Endodermal cell (in vitro differentiated cells): ENCODE measurements around the gene CLIC6. TPM values are rescaled to one million over a fixed set of nuclear protein-coding genes. Genes with fewer than 3 reads are reported as not detected.

ENCODE experiments used
- DNase-seq: peaks from one replicate; pipeline ENCODE4 v3.0.0-alpha.2; 2017
- H3K27ac ChIP-seq: 2 replicates; pipeline ENCODE4 v1.5.1; 2013; ENCODE audit warnings: mild to moderate bottlenecking, low read depth, low read length, moderate library complexity
- H3K27me3 ChIP-seq: 2 replicates; pipeline ENCODE4 v1.6.1; 2013; ENCODE audit warnings: mild to moderate bottlenecking, low read length, moderate library complexity; ENCODE audit not compliant: insufficient read depth, control insufficient read depth, poor library complexity, severe bottlenecking
- H3K36me3 ChIP-seq: 2 replicates; pipeline ENCODE4 v1.7.0; 2013; ENCODE audit warnings: mild to moderate bottlenecking, low read length, moderate library complexity; ENCODE audit not compliant: control insufficient read depth, insufficient read depth
- H3K4me1 ChIP-seq: one replicate; pipeline ENCODE4 v1.7.0; 2013; ENCODE audit warnings: low read length; ENCODE audit not compliant: control insufficient read depth, insufficient read depth
- H3K4me3 ChIP-seq: 2 replicates; pipeline ENCODE4 v1.5.1; 2013; ENCODE audit warnings: mild to moderate bottlenecking, low read length, moderate library complexity
- H3K9ac ChIP-seq: 2 replicates; pipeline ENCODE4 v1.6.1; 2013; ENCODE audit warnings: mild to moderate bottlenecking, low read length, moderate library complexity; ENCODE audit not compliant: poor library complexity, severe bottlenecking; ENCODE audit errors: extremely low read depth
- H3K9me3 ChIP-seq: 2 replicates; pipeline ENCODE4 v1.6.1; 2013; ENCODE audit warnings: mild to moderate bottlenecking, low read length, moderate library complexity; ENCODE audit not compliant: control insufficient read depth
- H3K27ac Mint-ChIP-seq: 2 replicates; pipeline ENCODE4 v1.8.0; 2020; ENCODE audit warnings: mixed read lengths
- H3K27me3 Mint-ChIP-seq: 2 replicates; pipeline ENCODE4 v1.8.0; 2021; ENCODE audit warnings: mild to moderate bottlenecking, mixed read lengths; ENCODE audit not compliant: insufficient read depth
- H3K36me3 Mint-ChIP-seq: 2 replicates; pipeline ENCODE4 v1.8.0; 2020; ENCODE audit warnings: low read depth, mixed read lengths
- H3K4me1 Mint-ChIP-seq: 2 replicates; pipeline ENCODE4 v1.8.0; 2020; ENCODE audit warnings: mixed read lengths
- H3K4me3 Mint-ChIP-seq: 2 replicates; pipeline ENCODE4 v1.8.0; 2020; ENCODE audit warnings: mild to moderate bottlenecking, moderate library complexity, mixed read lengths
- H3K9me3 Mint-ChIP-seq: 2 replicates; pipeline ENCODE4 v1.8.0; 2020; ENCODE audit warnings: mild to moderate bottlenecking, mixed read lengths
- CTCF ChIP-seq: fragments of 200-600 bp; sonication (generic); conservative IDR thresholded peaks from 2 replicates; pipeline ENCODE4 v1.5.0; 2021; ENCODE audit warnings: antibody characterized with exemption, mild to moderate bottlenecking
- WGBS, 2 experiments: methylation state at CpG; one replicate each; pipeline versions ENCODE4 v1.1.5 to v1.1.7; 2013; ENCODE audit warnings: missing lambda C conversion rate in 2 of 2, mixed read lengths in 1 of 2; ENCODE audit not compliant: insufficient coverage in 1 of 2, insufficient read length in 1 of 2; 5-methylcytosine and 5-hydroxymethylcytosine counted together
- total RNA-seq, 2 donors: library from RNA; stranded (reverse); fragmentation: NEBNext Ultra II Directional in 1 of 2; extraction: Animal tissue kit (Norgen Biotek cat#: 25700) in 1 of 2; gene quantifications; 2 replicates in 1 of 2; 3 replicates in 1 of 2; pipeline ENCODE4 v1.2.1, GENCODE V29; 2021

CLIC6 gene
- total RNA-seq, 2 donors from 2014 or later: 1.7 to 2.4 TPM

GRCh38 chr21:34647555-34647954, 21.2 kb upstream of the CLIC6 start:
- 91% methylated on average over 6 of the region's 6 CpGs; no CpG with 5 or more reads in 1 of the 2 experiments for WGBS, 2 experiments
- Histone ChIP-seq H3K27ac (no peak overlapping the region), H3K4me3 (no peak overlapping the region), H3K9ac (no peak overlapping the region), H3K9me3 (peaks cover 6% of the 10 kb centered on the region), H3K36me3 (no peaks in the 10 kb centered on the region), H3K27me3 (no peaks in the 10 kb centered on the region), H3K4me1 (no peaks in the 10 kb centered on the region)
- Mint-ChIP-seq H3K27ac (no peak overlapping the region), H3K9me3 (peaks cover 14% of the 10 kb centered on the region), H3K4me1 (peaks cover 9% of the 10 kb centered on the region), H3K4me3 (no peak overlapping the region), H3K27me3 (peaks cover 12% of the 10 kb centered on the region), H3K36me3 (no peaks in the 10 kb centered on the region)
- TF ChIP-seq CTCF: no peak
- DNase-seq: no peak

DNA sequence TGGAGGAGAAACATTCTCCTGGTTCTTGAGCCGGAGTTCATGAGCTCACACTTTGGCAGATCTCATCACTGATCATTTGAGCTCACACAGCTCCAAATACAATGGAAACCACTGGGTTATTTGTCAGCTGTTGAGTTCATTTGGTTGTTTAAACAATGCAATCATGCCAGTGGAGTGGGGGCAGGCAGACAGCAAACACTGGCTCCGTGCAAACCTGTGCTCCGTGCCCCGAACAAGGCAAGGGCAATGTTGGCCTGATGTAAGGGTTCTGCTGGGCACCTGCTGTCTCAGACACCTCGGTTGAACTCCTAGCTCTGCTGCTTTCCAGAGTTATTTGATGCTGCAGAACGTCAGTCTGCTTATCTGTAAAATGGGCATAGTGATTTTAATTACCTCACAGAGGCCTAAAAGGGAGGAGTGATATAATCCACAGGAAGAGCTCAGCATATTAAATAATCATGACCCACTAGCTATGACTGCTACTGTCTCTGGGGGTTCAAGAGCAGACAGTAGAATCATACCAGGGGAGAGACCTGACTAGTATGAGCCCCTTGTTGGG, 20.0 kb upstream of the CLIC6 start:
- Mint-ChIP-seq H3K9me3 (peaks cover 19% of the 10 kb centered on the region), H3K4me1 (peaks cover 9% of the 10 kb centered on the region), H3K4me3 (no peak overlapping the region), H3K27me3 (peaks cover 17% of the 10 kb centered on the region), H3K27ac (no peak overlapping the region), H3K36me3 (no peaks in the 10 kb centered on the region)
- 83 to 90% methylated on average over 4 to 6 of the region's 6 CpGs for WGBS, 2 experiments
- no peak overlapping the region for H3K4me3 ChIP-seq
- H3K36me3 ChIP-seq: no peaks in the 10 kb centered on the region
- H3K27ac ChIP-seq: no peak overlapping the region
- TF ChIP-seq CTCF: no peak
- H3K9me3 ChIP-seq: peaks cover 6% of the 10 kb centered on the region
- H3K9ac ChIP-seq: no peak overlapping the region
- no peaks in the 10 kb centered on the region for H3K27me3 ChIP-seq
- H3K4me1 ChIP-seq: no peaks in the 10 kb centered on the region
- DNase-seq: no peak

DNA sequence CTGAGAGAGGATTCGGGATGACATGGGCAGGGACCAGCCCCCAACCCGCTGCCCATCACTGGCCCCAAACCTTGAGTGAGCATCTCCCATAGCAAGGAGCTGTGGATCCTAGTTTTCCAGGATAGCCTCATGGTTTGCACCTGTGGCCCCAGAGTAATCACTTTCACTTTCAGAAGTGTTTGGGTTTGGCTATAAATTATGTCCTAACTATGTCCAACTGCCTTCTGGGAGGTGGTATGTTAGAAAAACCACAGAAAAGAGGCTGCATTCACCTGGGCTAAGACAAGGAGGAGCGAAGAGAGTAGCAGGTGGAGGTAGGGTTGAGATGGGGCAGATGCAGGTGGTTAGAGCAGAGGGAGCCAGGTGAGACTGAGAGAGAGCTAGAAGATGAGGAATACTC, 19.4 kb upstream of the CLIC6 start:
- H3K27ac Mint-ChIP-seq: no peak overlapping the region
- H3K4me3 Mint-ChIP-seq: no peak overlapping the region
- Histone ChIP-seq H3K27me3 (no peaks in the 10 kb centered on the region), H3K4me3 (no peak overlapping the region), H3K9ac (no peak overlapping the region), H3K36me3 (no peaks in the 10 kb centered on the region), H3K4me1 (no peaks in the 10 kb centered on the region), H3K9me3 (peaks cover 6% of the 10 kb centered on the region), H3K27ac (no peak overlapping the region)
- H3K4me1 Mint-ChIP-seq: peaks cover 9% of the 10 kb centered on the region
- DNase-seq: no peak
- WGBS, 2 experiments: 91 to 100% methylated on average over 2 to 3 of the region's 3 CpGs
- peaks cover 19% of the 10 kb centered on the region for H3K27me3 Mint-ChIP-seq
- no peaks in the 10 kb centered on the region for H3K36me3 Mint-ChIP-seq
- H3K9me3 Mint-ChIP-seq: peaks cover 19% of the 10 kb centered on the region
- no peak for TF ChIP-seq CTCF
